D721Med (cell line): ENCODE results near the gene DHCR7.

Experiments used
- DNase-seq: peaks from one replicate; pipeline ENCODE4 v3.0.0; 2011; ENCODE audit warnings: low spot score; ENCODE audit not compliant: insufficient read length
- FAIRE-seq: peaks from 2 replicates; lab custom pipeline; 2011; peaks lifted over from hg19 to GRCh38; lab: Jason Lieb, UNC
- TF ChIP-seq, protein P1 (sequence below): IDR thresholded peaks from 2 replicates; pipeline ENCODE4 v1.5.1; 2012; ENCODE audit warnings: mild to moderate bottlenecking, control low read depth; ENCODE audit not compliant: insufficient read depth; ENCODE audit errors: missing control alignments

DHCR7 gene

DNA sequence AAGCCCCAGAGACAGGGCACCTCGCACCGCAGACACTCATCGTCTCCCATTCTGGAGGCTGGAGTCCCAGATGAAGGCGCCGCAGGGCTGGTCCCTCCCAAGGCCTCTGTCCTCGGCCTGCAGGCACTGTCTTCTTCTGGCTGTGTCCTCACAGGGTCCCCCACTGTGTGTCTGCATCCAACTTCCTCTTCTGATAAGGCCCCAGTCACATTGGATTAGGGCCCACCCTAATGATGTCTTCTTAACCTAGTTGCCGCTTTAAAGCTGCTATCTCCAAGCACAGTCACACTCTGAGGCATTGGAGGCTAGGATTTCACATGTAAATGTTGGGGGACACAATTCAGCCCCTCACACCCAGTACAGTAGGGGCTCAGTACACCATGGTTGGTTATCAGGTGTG, 48.9 kb downstream of the DHCR7 start:
- DNase-seq = no peak
- TF ChIP-seq, protein P1, sequence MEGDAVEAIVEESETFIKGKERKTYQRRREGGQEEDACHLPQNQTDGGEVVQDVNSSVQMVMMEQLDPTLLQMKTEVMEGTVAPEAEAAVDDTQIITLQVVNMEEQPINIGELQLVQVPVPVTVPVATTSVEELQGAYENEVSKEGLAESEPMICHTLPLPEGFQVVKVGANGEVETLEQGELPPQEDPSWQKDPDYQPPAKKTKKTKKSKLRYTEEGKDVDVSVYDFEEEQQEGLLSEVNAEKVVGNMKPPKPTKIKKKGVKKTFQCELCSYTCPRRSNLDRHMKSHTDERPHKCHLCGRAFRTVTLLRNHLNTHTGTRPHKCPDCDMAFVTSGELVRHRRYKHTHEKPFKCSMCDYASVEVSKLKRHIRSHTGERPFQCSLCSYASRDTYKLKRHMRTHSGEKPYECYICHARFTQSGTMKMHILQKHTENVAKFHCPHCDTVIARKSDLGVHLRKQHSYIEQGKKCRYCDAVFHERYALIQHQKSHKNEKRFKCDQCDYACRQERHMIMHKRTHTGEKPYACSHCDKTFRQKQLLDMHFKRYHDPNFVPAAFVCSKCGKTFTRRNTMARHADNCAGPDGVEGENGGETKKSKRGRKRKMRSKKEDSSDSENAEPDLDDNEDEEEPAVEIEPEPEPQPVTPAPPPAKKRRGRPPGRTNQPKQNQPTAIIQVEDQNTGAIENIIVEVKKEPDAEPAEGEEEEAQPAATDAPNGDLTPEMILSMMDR = no peak
- no peak for FAIRE-seq

DNA sequence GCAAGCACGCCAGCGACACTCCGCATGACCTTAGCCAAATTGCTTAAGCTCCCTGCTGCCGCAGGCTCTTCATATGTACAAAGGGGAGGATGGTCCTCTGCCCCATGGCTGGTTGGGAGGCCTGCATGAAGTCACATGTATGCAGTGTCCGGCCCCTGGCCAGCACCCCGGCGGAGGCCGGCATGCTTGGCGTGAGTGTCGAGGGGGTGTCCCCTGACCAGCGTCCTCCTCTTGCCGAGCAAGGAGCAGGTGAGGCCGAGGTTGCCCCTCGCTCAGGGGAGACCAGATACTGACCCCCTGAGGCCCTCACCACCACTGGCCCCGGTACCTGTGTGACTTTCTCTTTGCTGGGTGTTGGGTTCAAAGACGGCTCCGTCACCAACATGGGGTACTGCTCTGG, 50.2 kb downstream of the DHCR7 start:
- FAIRE-seq = no peak
- DNase-seq = no peak
- TF ChIP-seq, protein P1 = no peak

DNA sequence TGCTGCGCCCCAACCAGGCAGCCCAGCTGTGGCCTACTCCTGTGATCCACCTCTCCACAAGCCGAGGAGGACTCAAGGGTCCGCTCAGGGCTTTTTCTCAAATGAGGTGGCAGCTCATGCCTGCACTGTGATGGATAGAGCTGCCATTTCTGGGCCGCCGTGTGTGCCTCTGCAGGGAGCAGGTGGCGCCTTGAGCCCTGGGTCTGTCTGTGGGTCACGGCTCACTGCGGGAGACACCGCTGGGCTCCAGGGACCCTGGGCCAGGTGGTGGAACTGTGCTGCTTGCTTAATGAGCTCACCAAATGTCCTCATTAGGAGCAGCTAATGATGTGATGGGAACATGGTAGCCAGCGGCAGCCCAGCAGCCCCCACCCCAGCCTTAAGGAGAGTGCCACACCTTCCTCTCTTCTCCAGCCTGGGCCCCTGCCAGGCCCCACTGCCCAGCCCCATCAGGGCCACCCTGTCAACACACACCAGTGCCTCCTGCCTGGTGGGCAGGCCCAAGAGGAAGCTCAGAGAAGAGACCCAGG, 50.8 kb downstream of the DHCR7 start:
- DNase-seq (no peak), FAIRE-seq (no peak)
- TF ChIP-seq, protein P1 = no peak

GRCh38 chr11:71396548-71397123, 51.6 kb downstream of the DHCR7 start:
- FAIRE-seq (no peak), DNase-seq (no peak)
- TF ChIP-seq, protein P1 = no peak

DNA sequence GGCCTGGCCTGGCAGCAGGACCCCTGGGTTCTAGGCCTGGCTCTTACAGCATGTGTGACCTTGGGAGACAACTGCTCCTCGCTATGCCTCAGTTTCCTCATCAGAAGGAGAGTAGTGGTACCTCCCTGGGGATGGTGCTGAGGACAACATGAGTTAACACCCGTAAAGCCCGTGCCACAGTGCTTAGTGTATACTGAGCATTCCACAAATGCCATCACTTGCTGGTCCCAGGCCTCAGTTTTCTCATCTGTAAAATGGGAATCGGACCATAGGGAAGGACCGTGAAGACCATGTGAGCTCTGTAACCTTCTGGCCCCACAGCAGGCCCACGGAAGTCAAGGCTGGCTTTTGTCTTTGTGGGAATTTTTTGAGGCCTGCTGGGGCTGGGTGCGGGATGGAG, 52.4 kb downstream of the DHCR7 start:
- FAIRE-seq (no peak), DNase-seq (no peak)
- TF ChIP-seq, protein P1 = no peak

- no peak for FAIRE-seq
- TF ChIP-seq, protein P1 = no peak
- no peak for DNase-seq
Measured at GRCh38 chr11:71395263-71395560, 53.0 kb downstream of the DHCR7 start.

DNA sequence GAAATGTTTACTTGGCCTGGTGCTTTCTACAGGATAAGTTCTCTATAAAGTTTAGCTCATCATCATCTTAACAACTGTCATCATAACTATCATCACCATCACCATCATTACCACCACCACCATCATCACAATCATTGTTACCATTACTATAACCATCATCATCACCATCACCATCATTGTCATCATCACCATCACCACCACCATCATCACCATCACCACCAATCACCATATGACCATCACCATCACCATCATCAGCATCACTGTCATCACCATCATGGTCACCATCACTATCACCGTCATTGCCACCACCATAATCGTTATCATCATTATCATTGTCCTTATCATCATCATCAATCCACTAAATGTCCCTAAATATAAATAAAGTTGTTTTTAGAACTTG, 54.9 kb downstream of the DHCR7 start:
- TF ChIP-seq, protein P1 = no peak
- DNase-seq (no peak), FAIRE-seq (no peak)
